Peyer's patch (tissue), 4 donors: ENCODE data around the gene TP53BP1.

Experiments used
- CTCF ChIP-seq, 6 experiments: fragments of 450-650 bp in 4 of 6; fragments of 200-600 bp in 2 of 6; sonication (generic) in 1 of 6; IDR thresholded peaks; one replicate each; pipeline ENCODE4 v1.5.1; 2017 to 2019; ENCODE audit warnings: antibody characterized with exemption in 6 of 6, mild to moderate bottlenecking in 3 of 6, moderate library complexity in 1 of 6
- POLR2A ChIP-seq, 2 donors: fragments of 450-650 bp; IDR thresholded peaks; one replicate each; pipeline ENCODE4 v1.5.1; 2017; ENCODE audit warnings: antibody characterized with exemption in 2 of 2, mild to moderate bottlenecking in 2 of 2, moderate library complexity in 2 of 2

- TF ChIP-seq CTCF (IDR thresholded peaks at IDR 0.05) (no peak), POLR2A (IDR thresholded peaks at IDR 0.05) (no peak)
Measured at GRCh38 chr15:43489191-43489590, 3.8 kb downstream of the TP53BP1 start.
